ENCODE measurements around the gene UFSP1. TPM values are rescaled to one million over a fixed set of nuclear protein-coding genes. Genes with fewer than 3 reads are reported as not detected.
"Not testable (repeated sequence)": the region's sequence is repeated elsewhere in the genome, so short reads cannot be mapped to it uniquely, and the experiment has no call there.

Gene UFSP1
- total and polyA plus RNA-seq, 12 donors: 2.5 to 12.7 (median 5.9) TPM

DNA sequence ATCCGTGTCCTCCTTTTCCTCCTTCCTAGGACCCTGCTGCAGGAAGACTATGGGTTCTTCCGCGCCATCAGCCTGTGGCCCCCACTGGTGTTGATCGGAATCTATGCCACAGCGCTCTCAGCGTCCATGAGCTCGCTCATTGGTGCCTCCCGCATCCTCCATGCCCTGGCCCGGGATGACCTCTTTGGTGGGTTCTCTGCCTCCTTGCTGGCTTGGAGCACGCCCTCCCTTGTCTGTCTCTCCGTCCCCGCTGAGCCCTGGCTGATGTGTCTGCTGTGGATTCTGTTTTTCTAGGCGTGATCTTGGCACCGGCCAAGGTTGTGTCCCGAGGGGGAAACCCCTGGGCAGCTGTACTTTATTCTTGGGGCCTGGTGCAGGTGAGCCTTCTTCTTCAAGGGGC is 29.7 kb downstream of the UFSP1 start:
- 89 to 93% (median 89%) methylated on average over 14 to 15 of the region's 15 CpGs for WGBS, 4 donors
- Histone ChIP-seq H3K36me3 (replicated peaks in 1 of 2) (peaks cover 0 to 17% of the 10 kb centered on the region in 2 donors), H3K27me3 (no peaks in the 10 kb centered on the region), H3K4me3 (no peak overlapping the region), H3K9me3 (replicated peaks in 1 of 3) (no peaks in the 10 kb centered on the region), H3K4me1 (replicated peaks in 1 of 2) (no peaks in the 10 kb centered on the region), H3K27ac (no peak overlapping the region)
- TF ChIP-seq POLR2A (IDR thresholded peaks at IDR 0.05): no peak
- TF ChIP-seq, protein P1, sequence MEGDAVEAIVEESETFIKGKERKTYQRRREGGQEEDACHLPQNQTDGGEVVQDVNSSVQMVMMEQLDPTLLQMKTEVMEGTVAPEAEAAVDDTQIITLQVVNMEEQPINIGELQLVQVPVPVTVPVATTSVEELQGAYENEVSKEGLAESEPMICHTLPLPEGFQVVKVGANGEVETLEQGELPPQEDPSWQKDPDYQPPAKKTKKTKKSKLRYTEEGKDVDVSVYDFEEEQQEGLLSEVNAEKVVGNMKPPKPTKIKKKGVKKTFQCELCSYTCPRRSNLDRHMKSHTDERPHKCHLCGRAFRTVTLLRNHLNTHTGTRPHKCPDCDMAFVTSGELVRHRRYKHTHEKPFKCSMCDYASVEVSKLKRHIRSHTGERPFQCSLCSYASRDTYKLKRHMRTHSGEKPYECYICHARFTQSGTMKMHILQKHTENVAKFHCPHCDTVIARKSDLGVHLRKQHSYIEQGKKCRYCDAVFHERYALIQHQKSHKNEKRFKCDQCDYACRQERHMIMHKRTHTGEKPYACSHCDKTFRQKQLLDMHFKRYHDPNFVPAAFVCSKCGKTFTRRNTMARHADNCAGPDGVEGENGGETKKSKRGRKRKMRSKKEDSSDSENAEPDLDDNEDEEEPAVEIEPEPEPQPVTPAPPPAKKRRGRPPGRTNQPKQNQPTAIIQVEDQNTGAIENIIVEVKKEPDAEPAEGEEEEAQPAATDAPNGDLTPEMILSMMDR (IDR thresholded peaks at IDR 0.05): no peak
- intact Hi-C loops (cut with DNase I): loop anchor here in 1 of 2 donors (5.0 kb wide), 1 partner anchor 153 kb away; the partner anchor contains the start of gene POP7
- no peak for DNase-seq

DNA sequence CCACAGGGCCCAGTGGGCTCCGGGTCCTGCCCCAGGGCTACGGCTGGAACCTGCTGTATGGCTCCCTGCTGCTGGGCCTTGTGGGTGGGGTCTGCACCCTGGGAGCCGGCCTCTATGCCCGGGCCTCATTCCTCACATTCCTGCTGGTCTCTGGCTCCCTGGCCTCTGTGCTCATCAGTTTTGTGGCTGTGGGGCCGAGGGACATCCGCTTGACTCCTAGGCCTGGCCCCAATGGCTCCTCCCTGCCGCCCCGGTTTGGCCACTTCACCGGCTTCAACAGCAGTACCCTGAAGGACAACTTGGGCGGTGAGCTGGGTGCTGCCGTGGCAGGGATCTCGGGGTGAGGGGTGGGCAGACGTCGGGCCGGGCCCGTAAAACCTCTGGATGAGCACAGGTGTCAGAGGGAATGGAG is 32.6 kb downstream of the UFSP1 start:
- TF ChIP-seq, protein P1 (IDR thresholded peaks at IDR 0.05): no peak
- TF ChIP-seq POLR2A (IDR thresholded peaks at IDR 0.05): no peak
- Histone ChIP-seq H3K4me3 (no peak overlapping the region), H3K27me3 (no peaks in the 10 kb centered on the region), H3K9me3 (replicated peaks in 1 of 3) (no peaks in the 10 kb centered on the region), H3K36me3 (replicated peaks in 1 of 2) (peaks cover 0 to 17% of the 10 kb centered on the region in 2 donors), H3K27ac (no peak overlapping the region), H3K4me1 (replicated peaks in 1 of 2) (peaks cover 4 to 9% of the 10 kb centered on the region in 2 donors)
- WGBS, 4 donors: 90 to 100% (median 94%) methylated on average over 4 to 16 of the region's 16 CpGs
- DNase-seq: no peak
- intact Hi-C loops (cut with DNase I): loop anchor here in 1 of 2 donors (5.0 kb wide), 1 partner anchor 150 kb away; the partner anchor contains the start of gene POP7

DNA sequence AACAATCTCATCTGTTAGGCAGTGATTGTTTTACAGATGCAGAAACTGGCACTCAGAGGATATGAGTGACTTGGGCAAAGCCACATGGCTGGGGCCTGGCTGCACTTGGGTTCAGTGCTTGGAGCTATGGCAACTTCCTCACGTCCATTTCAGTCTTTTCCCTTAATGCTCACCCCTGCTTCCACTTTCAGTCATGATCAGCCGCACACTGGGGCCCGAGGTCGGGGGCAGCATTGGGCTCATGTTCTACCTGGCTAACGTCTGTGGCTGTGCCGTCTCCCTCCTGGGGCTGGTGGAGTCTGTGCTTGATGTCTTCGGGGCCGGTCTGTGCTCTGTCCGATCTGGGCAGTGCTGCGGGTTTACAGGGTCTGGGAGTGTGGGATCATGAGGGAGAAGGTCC is 34.0 kb downstream of the UFSP1 start:
- no peaks in the 10 kb centered on the region for H3K9me3 ChIP-seq (replicated peaks in 1 of 3)
- peaks cover 4 to 12% of the 10 kb centered on the region in 2 donors for H3K4me1 ChIP-seq (replicated peaks in 1 of 2)
- no peak for DNase-seq
- no peak overlapping the region for H3K27ac ChIP-seq
- peaks cover 0 to 6% of the 10 kb centered on the region in 2 donors for H3K36me3 ChIP-seq (replicated peaks in 1 of 2)
- TF ChIP-seq, protein P1 (IDR thresholded peaks at IDR 0.05): no peak
- no peak for TF ChIP-seq POLR2A (IDR thresholded peaks at IDR 0.05)
- no peak overlapping the region for H3K4me3 ChIP-seq
- intact Hi-C loops (cut with DNase I): loop anchor here in 1 of 2 donors (5.0 kb wide), 1 partner anchor 148 kb away; the partner anchor contains the start of gene POP7
- H3K27me3 ChIP-seq: no peaks in the 10 kb centered on the region
- WGBS, 4 donors: 80 to 88% (median 86%) methylated on average over 7 to 10 of the region's 10 CpGs

GRCh38 chr7:100854899-100855298 is 34.6 kb downstream of the UFSP1 start:
- not testable (repeated sequence) for H3K36me3 ChIP-seq (replicated peaks in 1 of 2); H3K9me3 ChIP-seq (replicated peaks in 1 of 3); H3K27me3 ChIP-seq; DNase-seq; H3K27ac ChIP-seq; H3K4me3 ChIP-seq
- peaks cover 4 to 12% of the 10 kb centered on the region in 2 donors for H3K4me1 ChIP-seq (replicated peaks in 1 of 2)
- 92 to 98% (median 96%) methylated on average over 9 of the region's 9 CpGs for WGBS, 4 donors
- intact Hi-C loops (cut with DNase I): loop anchor here (5.0 kb wide), 3 partner anchors 58 to 153 kb away; partner anchors contain the start of gene POP7 (in 1 of the 2)
